Stimulated activated CD8-positive, alpha-beta memory T cell treated with anti-CD3 and anti-CD28 coated beads, Interleukin-7, amount 100 ng/mL, for 48 hours (primary cell): ENCODE measurements around the gene PPFIBP2.
"Not testable (repeated sequence)": the region's sequence is repeated elsewhere in the genome, so short reads cannot be mapped to it uniquely, and the experiment has no call there.

Experiments used
- DNase-seq, 2 donors: peaks; one replicate each; pipeline ENCODE4 v3.0.0-alpha.2; 2020; ENCODE audit warnings: low read depth in 1 of 2; ENCODE audit errors: extremely low read depth in 1 of 2

PPFIBP2 gene

GRCh38 chr11:7498193-7498592 lies 15.6 kb upstream of the PPFIBP2 start:
- no peak for DNase-seq

- no peak for DNase-seq
Observed at GRCh38 chr11:7499081-7499480, 14.7 kb upstream of the PPFIBP2 start.

GRCh38 chr11:7500251-7500650 lies 13.5 kb upstream of the PPFIBP2 start:
- DNase-seq, result no peak

- no peak for DNase-seq
Observed at GRCh38 chr11:7501251-7501650, 12.5 kb upstream of the PPFIBP2 start.

GRCh38 chr11:7501894-7502293 lies 11.9 kb upstream of the PPFIBP2 start:
- DNase-seq, result no peak

GRCh38 chr11:7506243-7506642 lies 7.6 kb upstream of the PPFIBP2 start:
- DNase-seq, result no peak

GRCh38 chr11:7508087-7508486 lies 5.7 kb upstream of the PPFIBP2 start:
- no peak for DNase-seq

GRCh38 chr11:7509966-7510365 lies 3.8 kb upstream of the PPFIBP2 start:
- DNase-seq, result no peak

- DNase-seq, result no peak
Observed at GRCh38 chr11:7511401-7511800, 2.4 kb upstream of the PPFIBP2 start.

- no peak for DNase-seq
Observed at GRCh38 chr11:7512525-7513233, 1.1 kb upstream of the PPFIBP2 start.

GRCh38 chr11:7514099-7514591 lies 346 bp downstream of the PPFIBP2 start:
- DNase-seq, result no peak

- DNase-seq, result no peak
Observed at GRCh38 chr11:7515447-7515886, 1.7 kb downstream of the PPFIBP2 start.

- DNase-seq, result no peak
Observed at GRCh38 chr11:7516475-7516874, 2.7 kb downstream of the PPFIBP2 start.

GRCh38 chr11:7517743-7518142 lies 3.9 kb downstream of the PPFIBP2 start:
- DNase-seq, result not testable (repeated sequence)

- no peak for DNase-seq
Observed at GRCh38 chr11:7518811-7519562, 5.2 kb downstream of the PPFIBP2 start.

GRCh38 chr11:7520011-7520942 lies 6.5 kb downstream of the PPFIBP2 start:
- no peak for DNase-seq

GRCh38 chr11:7520981-7521487 lies 7.2 kb downstream of the PPFIBP2 start:
- DNase-seq, result no peak

- DNase-seq, result no peak
Observed at GRCh38 chr11:7522121-7522520, 8.3 kb downstream of the PPFIBP2 start.

GRCh38 chr11:7522546-7522945 lies 8.7 kb downstream of the PPFIBP2 start:
- no peak for DNase-seq

- no peak for DNase-seq
Observed at GRCh38 chr11:7523416-7524210, 9.8 kb downstream of the PPFIBP2 start.
